ENCODE results near the gene LSG1.
"Not testable (repeated sequence)": the region's sequence is repeated elsewhere in the genome, so short reads cannot be mapped to it uniquely, and the experiment has no call there.

The LSG1 gene

GRCh38 chr3:194615226-194615625 lies 56.8 kb downstream of the LSG1 start:
- DNase-seq: no peak

DNA sequence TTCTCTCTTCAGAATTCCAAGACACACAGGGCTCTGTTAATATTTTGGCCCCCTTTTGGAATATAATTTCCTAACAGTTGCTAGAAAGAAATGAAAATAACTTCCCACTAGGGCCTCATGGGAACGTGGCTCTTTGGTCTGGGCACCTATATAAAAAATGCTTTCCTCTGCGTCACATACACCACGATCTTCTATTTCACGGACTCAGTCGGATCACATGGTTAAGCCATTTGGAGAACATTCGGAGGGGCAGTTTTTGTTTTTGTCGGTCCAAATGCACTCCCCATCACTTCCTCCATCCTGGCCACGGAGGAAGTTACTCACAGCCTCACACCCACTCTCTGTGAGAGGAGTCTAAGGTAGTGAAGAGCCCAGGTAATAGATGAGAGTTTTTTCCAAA lies 59.8 kb downstream of the LSG1 start:
- DNase-seq: no peak

DNA sequence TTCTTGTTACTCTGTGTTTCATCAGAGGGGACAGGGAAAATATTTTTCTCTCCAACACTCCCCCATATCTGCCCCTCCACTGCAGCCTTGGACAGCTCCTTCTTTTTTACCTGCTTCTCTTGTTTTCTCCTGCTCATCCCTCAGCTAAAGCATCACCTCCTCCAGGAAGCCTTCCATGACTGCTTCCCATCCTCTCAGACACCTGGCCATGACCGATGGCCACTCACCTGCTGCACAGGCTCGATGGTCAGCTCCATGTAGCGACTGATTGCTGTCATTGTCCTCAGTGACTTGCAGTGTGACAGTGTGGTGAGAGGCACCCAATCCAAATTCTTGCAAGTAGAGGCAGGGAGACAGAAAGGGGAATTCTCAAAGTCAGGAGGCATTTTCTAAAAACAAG lies 61.3 kb downstream of the LSG1 start:
- no peak for DNase-seq

DNA sequence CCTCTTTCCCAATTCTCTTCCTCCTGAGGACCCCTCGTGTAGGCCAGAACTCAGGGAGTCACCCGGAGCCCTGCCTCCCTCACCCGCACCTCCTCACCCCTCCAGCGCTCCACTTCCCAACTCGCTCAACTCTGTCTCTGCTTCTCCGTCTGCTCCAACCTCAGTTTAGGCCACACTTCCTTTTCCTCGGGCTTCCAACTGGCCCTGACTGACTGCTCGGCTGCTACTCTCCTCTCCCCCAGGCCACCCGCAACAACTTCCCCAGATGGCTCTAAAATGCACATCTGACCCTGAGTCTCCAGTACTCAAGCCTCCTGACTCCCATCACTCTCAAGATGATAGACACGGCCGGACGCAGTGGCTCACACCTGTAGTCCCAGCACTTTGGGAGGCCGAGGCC lies 62.4 kb downstream of the LSG1 start:
- DNase-seq: no peak

DNA sequence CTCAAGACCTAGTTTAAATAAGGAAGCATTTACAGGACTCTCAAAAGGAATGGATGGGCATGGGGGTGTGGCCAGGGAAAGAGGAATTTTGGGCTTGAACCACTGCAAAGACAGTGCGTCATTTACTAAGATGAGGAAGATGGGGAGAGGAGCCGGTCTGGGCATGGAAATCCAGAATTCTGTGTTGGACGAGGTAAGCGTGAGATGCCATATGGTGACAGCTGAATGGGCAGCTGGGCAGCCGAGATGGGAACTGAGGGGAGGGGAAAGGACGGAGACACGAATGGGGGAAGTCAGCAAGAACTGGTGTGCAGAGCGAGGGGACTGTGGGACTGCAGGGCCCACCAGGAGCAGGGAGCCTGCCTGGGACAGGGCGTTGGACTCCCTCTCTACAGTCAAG lies 63.0 kb downstream of the LSG1 start:
- DNase-seq: no peak

GRCh38 chr3:194607592-194608389 lies 64.2 kb downstream of the LSG1 start:
- DNase-seq: no peak

- DNase-seq: no peak
These were observed 65.0 kb downstream of the LSG1 start for GRCh38 chr3:194606941-194607340.

GRCh38 chr3:194606163-194606562 lies 65.8 kb downstream of the LSG1 start:
- no peak for DNase-seq

DNA sequence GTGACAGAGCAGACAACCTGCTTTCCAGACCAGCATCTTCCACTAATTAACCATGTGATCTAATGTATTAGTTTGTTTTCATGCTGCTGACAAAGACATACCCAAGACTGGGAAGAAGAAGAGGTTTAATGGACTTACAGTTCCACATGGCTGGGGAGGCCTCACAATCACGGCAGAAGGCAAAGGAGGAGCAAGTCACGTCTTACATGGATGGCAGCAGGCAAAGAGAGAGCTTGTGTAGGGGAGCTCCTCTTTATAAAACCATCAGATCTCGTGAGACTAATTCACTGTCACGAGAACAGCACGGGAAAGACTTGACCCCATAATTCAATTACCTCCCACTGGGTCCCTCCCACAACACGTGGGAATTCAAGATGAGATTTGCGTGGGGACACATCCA lies 66.7 kb downstream of the LSG1 start:
- not testable (repeated sequence) for DNase-seq

DNA sequence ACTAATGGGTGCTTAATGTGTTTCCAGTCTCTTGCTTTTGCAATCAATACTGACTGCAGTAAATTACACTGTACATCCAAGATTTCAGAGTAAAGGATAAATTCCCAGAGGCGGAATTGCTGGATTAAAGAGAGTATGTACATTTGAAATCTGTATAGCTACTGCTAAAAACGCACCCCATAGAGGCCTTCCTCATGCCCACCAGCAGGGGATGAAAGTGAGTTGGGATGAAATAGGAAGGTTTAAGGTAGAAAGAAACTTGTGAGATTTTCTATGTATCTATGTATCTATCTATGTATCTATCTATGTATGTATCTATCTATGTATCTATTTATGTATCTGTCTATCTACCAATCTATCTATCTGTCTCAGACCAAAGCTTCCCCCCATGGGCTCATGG lies 67.2 kb downstream of the LSG1 start:
- no peak for DNase-seq

DNA sequence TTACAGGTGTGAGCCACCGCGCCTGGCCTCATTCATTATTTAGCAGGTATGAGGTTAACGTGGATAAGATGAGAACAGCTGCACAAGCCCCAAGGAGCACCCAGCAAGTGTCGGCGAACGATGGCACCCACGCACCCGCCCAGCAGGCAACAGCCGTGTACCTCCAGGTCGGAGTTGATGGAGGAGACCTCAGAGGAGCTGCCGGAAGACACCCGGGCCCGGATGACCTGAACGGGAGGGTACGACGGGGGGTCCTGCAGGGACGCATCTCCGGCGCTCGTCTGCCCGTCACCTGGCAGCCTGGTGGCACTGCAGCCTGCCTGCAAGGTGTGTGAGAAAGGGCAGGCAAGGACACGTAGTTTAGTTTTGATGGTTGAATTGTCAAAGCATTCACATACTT lies 67.9 kb downstream of the LSG1 start:
- no peak for DNase-seq

- DNase-seq: no peak
These were observed 69.3 kb downstream of the LSG1 start for GRCh38 chr3:194602669-194603171.

DNA sequence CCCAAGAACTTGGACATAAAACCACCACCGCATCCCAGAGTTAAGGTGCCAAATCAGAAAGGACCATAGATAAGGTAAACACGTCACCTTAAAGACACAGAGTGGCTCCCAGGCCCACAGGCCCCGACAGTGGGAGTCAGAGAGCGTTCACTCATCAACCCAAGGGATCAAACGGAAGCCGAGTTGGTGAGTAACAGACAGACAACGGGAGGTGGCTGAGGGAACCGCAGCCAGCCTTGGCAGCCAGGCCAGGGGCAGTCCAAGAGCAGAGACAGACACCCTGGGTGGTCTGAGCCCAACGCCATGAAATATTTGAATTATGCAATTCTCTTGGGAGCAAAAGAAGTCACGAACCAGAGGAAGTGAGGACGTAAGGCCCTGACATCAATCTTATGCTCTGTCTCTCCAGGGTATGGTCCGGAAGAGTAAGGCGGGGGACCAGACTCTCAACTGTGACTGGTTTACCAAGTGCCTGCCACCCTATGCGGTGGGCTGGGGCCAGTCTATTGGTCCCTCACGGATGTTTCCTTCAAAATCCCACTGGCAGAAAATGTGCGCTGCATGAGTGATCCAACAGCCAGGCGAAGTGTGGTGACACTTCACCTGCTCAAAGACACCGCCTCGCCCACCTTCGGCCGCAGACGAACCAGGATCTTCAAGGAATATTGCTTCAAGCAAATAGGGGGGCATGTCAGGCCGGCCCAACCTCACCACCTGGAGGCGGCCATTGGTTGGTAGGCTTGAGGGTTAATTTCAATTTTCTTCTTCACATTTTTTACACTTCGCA lies 73.0 kb downstream of the LSG1 start:
- DNase-seq: no peak

- DNase-seq: no peak
These were observed 75.1 kb downstream of the LSG1 start for GRCh38 chr3:194596906-194597305.

GRCh38 chr3:194592798-194593752 lies 78.9 kb downstream of the LSG1 start:
- DNase-seq: no peak

Data from activated CD4-positive, alpha-beta T cell treated with anti-CD3 and anti-CD28 coated beads for 1 hour (primary cell).